ENCODE measurements around the gene SUB1. TPM values are rescaled to one million over a fixed set of nuclear protein-coding genes. Genes with fewer than 3 reads are reported as not detected.
"Not testable (repeated sequence)": the region's sequence is repeated elsewhere in the genome, so short reads cannot be mapped to it uniquely, and the experiment has no call there.

Gene SUB1
- total RNA-seq, 1 donor from 2014 or later, result 235 TPM

GRCh38 chr5:32551194-32551593 lies 34.2 kb upstream of the SUB1 start:
- H3K4me3 Mint-ChIP-seq (ENCODE audit: unreplicated experiment), result no peak overlapping the region
- no peak overlapping the region for H3K27ac Mint-ChIP-seq (ENCODE audit: unreplicated experiment)
- Histone ChIP-seq H3K4me1 (ENCODE audit: insufficient read depth, low read length) (no peaks in the 10 kb centered on the region), H2AFZ (ENCODE audit: low read depth, low read length) (no peak overlapping the region), H4K20me1 (ENCODE audit: insufficient read depth, low read length) (no peaks in the 10 kb centered on the region), H3K4me3 (ENCODE audit: insufficient read depth, low read depth, low read length) (no peak overlapping the region), H3K9me3 (ENCODE audit: insufficient read depth, low read depth, low read length) (no peaks in the 10 kb centered on the region), H3K4me2 (ENCODE audit: low read length) (no peak overlapping the region), H3K27ac (ENCODE audit: low read depth, low read length) (no peak overlapping the region), H3K9ac (ENCODE audit: low read length) (no peak overlapping the region), H3K27me3 (ENCODE audit: insufficient read depth, low read length) (no peaks in the 10 kb centered on the region), H3K79me2 (ENCODE audit: insufficient read depth, low read length) (no peaks in the 10 kb centered on the region), H3K36me3 (ENCODE audit: insufficient read depth, low read length) (no peaks in the 10 kb centered on the region)
- H3K27me3 Mint-ChIP-seq (ENCODE audit: low read depth, unreplicated experiment), result peaks cover 4% of the 10 kb centered on the region
- TF ChIP-seq, protein P1, sequence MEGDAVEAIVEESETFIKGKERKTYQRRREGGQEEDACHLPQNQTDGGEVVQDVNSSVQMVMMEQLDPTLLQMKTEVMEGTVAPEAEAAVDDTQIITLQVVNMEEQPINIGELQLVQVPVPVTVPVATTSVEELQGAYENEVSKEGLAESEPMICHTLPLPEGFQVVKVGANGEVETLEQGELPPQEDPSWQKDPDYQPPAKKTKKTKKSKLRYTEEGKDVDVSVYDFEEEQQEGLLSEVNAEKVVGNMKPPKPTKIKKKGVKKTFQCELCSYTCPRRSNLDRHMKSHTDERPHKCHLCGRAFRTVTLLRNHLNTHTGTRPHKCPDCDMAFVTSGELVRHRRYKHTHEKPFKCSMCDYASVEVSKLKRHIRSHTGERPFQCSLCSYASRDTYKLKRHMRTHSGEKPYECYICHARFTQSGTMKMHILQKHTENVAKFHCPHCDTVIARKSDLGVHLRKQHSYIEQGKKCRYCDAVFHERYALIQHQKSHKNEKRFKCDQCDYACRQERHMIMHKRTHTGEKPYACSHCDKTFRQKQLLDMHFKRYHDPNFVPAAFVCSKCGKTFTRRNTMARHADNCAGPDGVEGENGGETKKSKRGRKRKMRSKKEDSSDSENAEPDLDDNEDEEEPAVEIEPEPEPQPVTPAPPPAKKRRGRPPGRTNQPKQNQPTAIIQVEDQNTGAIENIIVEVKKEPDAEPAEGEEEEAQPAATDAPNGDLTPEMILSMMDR (IDR thresholded peaks at IDR 0.05; ENCODE audit: insufficient read depth, low read depth, low read length), result no peak
- no peak for TF ChIP-seq EZH2 (IDR thresholded peaks at IDR 0.05; ENCODE audit: insufficient read depth, low read length)
- DNase-seq (ENCODE audit: low read depth) (no peak), FAIRE-seq (no peak)
- H3K9me3 Mint-ChIP-seq (ENCODE audit: unreplicated experiment), result peaks cover 3% of the 10 kb centered on the region
- H3K36me3 Mint-ChIP-seq (ENCODE audit: low read depth, unreplicated experiment), result peaks cover 2% of the 10 kb centered on the region
- H3K4me1 Mint-ChIP-seq (ENCODE audit: low read depth, unreplicated experiment), result no peaks in the 10 kb centered on the region

DNA sequence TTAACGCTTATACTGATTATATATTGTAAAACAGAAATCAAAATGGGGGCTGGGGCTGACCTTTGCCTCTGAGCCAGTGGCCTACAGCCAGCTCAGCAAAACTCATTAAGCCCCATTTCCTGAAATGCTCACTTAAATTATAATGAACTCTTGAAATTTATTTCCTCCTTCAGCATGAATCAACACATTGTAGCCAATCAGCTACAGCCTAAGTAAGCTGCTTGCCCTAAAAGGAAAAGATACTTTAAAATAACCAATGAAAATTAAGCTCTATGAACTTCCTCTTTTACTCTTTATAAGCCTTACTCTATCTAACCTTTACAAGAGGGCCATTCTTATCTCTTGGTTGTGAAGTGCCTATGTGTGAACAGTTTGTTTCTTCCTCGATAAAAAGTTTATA lies 33.5 kb upstream of the SUB1 start:
- no peak overlapping the region for H3K27ac Mint-ChIP-seq (ENCODE audit: unreplicated experiment)
- no peak overlapping the region for H3K9ac ChIP-seq (ENCODE audit: low read length)

DNA sequence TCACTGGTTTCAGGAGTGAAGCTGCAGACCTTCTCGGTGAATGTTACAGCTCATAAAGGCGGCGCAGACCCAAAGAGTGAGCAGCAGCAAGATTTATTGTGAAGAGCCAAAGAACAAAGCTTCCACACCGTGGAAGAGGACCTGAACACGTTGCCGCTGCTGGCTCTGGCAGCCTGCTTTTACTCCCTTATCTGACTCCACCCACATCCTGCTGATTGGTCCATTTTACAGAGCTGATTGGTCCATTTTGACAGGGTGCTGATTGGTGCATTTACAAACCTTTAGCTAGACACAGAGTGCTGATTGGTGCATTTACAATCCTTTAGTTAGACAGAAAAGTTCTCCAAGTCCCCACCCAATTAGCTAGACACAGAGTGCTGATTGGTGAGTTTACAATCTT lies 32.9 kb upstream of the SUB1 start:
- FAIRE-seq; H3K36me3 Mint-ChIP-seq (ENCODE audit: low read depth, unreplicated experiment); H3K4me2 ChIP-seq (ENCODE audit: low read length); H3K9ac ChIP-seq (ENCODE audit: low read length); H3K27ac Mint-ChIP-seq (ENCODE audit: unreplicated experiment); H3K36me3 ChIP-seq (ENCODE audit: insufficient read depth, low read length); H2AFZ ChIP-seq (ENCODE audit: low read depth, low read length); H3K27ac ChIP-seq (ENCODE audit: low read depth, low read length); H3K4me3 Mint-ChIP-seq (ENCODE audit: unreplicated experiment); H3K4me1 Mint-ChIP-seq (ENCODE audit: low read depth, unreplicated experiment); H3K4me1 ChIP-seq (ENCODE audit: insufficient read depth, low read length); H3K9me3 ChIP-seq (ENCODE audit: insufficient read depth, low read depth, low read length); H3K9me3 Mint-ChIP-seq (ENCODE audit: unreplicated experiment); H3K27me3 Mint-ChIP-seq (ENCODE audit: low read depth, unreplicated experiment); H3K4me3 ChIP-seq (ENCODE audit: insufficient read depth, low read depth, low read length); DNase-seq (ENCODE audit: low read depth); H4K20me1 ChIP-seq (ENCODE audit: insufficient read depth, low read length); H3K27me3 ChIP-seq (ENCODE audit: insufficient read depth, low read length); H3K79me2 ChIP-seq (ENCODE audit: insufficient read depth, low read length): not testable (repeated sequence)

More for the DNA sequence above, 33.5 kb upstream of the SUB1 start:
- Mint-ChIP-seq H3K4me1 (ENCODE audit: low read depth, unreplicated experiment) (no peaks in the 10 kb centered on the region), H3K36me3 (ENCODE audit: low read depth, unreplicated experiment) (peaks cover 2% of the 10 kb centered on the region), H3K27me3 (ENCODE audit: low read depth, unreplicated experiment) (peaks cover 4% of the 10 kb centered on the region), H3K4me3 (ENCODE audit: unreplicated experiment) (no peak overlapping the region), H3K9me3 (ENCODE audit: unreplicated experiment) (peaks cover 3% of the 10 kb centered on the region)
- FAIRE-seq (no peak), DNase-seq (ENCODE audit: low read depth) (no peak)
- H3K4me2 ChIP-seq (ENCODE audit: low read length), result no peak overlapping the region
- H3K79me2 ChIP-seq (ENCODE audit: insufficient read depth, low read length), result no peaks in the 10 kb centered on the region
- no peak for TF ChIP-seq EZH2 (IDR thresholded peaks at IDR 0.05; ENCODE audit: insufficient read depth, low read length)
- TF ChIP-seq, protein P1 (IDR thresholded peaks at IDR 0.05; ENCODE audit: insufficient read depth, low read depth, low read length), result no peak
- no peaks in the 10 kb centered on the region for H3K4me1 ChIP-seq (ENCODE audit: insufficient read depth, low read length)
- no peaks in the 10 kb centered on the region for H4K20me1 ChIP-seq (ENCODE audit: insufficient read depth, low read length)
- H3K36me3 ChIP-seq (ENCODE audit: insufficient read depth, low read length), result no peaks in the 10 kb centered on the region
- H3K9me3 ChIP-seq (ENCODE audit: insufficient read depth, low read depth, low read length), result no peaks in the 10 kb centered on the region
- H3K4me3 ChIP-seq (ENCODE audit: insufficient read depth, low read depth, low read length), result no peak overlapping the region
- H3K27me3 ChIP-seq (ENCODE audit: insufficient read depth, low read length), result no peaks in the 10 kb centered on the region
- H2AFZ ChIP-seq (ENCODE audit: low read depth, low read length), result no peak overlapping the region
- no peak overlapping the region for H3K27ac ChIP-seq (ENCODE audit: low read depth, low read length)
